Measurements from ENCODE around the gene TFIP11.

TFIP11 gene

GRCh38 chr22:26483043-26483438 is 29.2 kb downstream of the TFIP11 start:
- Histone ChIP-seq H3K4me1 (ENCODE audit: control insufficient read depth, low read depth, low read length) (peaks cover 16% of the 10 kb centered on the region), H3K27me3 (ENCODE audit: control insufficient read depth, insufficient read depth, low read length) (no peaks in the 10 kb centered on the region), H3K9me3 (ENCODE audit: control insufficient read depth, low read depth, low read length) (no peaks in the 10 kb centered on the region), H3K4me3 (ENCODE audit: low read length) (peak overlapping the region; percentile 98), H3K27ac (ENCODE audit: low read length) (peak overlapping the region; percentile 91), H3K36me3 (ENCODE audit: control insufficient read depth, low read depth, low read length) (peaks cover 9% of the 10 kb centered on the region), H3K9ac (ENCODE audit: low read length) (peak overlapping the region; percentile 94)

GRCh38 chr22:26482161-26482560 is 30.1 kb downstream of the TFIP11 start:
- Histone ChIP-seq H3K9ac (ENCODE audit: low read length) (no peak overlapping the region), H3K27ac (ENCODE audit: low read length) (no peak overlapping the region), H3K9me3 (ENCODE audit: control insufficient read depth, low read depth, low read length) (no peaks in the 10 kb centered on the region), H3K36me3 (ENCODE audit: control insufficient read depth, low read depth, low read length) (peaks cover 14% of the 10 kb centered on the region), H3K4me1 (ENCODE audit: control insufficient read depth, low read depth, low read length) (peaks cover 16% of the 10 kb centered on the region), H3K27me3 (ENCODE audit: control insufficient read depth, insufficient read depth, low read length) (no peaks in the 10 kb centered on the region), H3K4me3 (ENCODE audit: low read length) (no peak overlapping the region)

GRCh38 chr22:26481694-26482093 is 30.6 kb downstream of the TFIP11 start:
- Histone ChIP-seq H3K9me3 (ENCODE audit: control insufficient read depth, low read depth, low read length) (no peaks in the 10 kb centered on the region), H3K27me3 (ENCODE audit: control insufficient read depth, insufficient read depth, low read length) (no peaks in the 10 kb centered on the region), H3K27ac (ENCODE audit: low read length) (no peak overlapping the region), H3K4me1 (ENCODE audit: control insufficient read depth, low read depth, low read length) (peaks cover 16% of the 10 kb centered on the region), H3K9ac (ENCODE audit: low read length) (no peak overlapping the region), H3K36me3 (ENCODE audit: control insufficient read depth, low read depth, low read length) (peaks cover 19% of the 10 kb centered on the region), H3K4me3 (ENCODE audit: low read length) (no peak overlapping the region)

- peaks cover 22% of the 10 kb centered on the region for H3K36me3 ChIP-seq (ENCODE audit: control insufficient read depth, low read depth, low read length)
- no peaks in the 10 kb centered on the region for H3K27me3 ChIP-seq (ENCODE audit: control insufficient read depth, insufficient read depth, low read length)
- H3K9me3 ChIP-seq (ENCODE audit: control insufficient read depth, low read depth, low read length): no peaks in the 10 kb centered on the region
- H3K9ac ChIP-seq (ENCODE audit: low read length): no peak overlapping the region
- peaks cover 16% of the 10 kb centered on the region for H3K4me1 ChIP-seq (ENCODE audit: control insufficient read depth, low read depth, low read length)
- no peak overlapping the region for H3K4me3 ChIP-seq (ENCODE audit: low read length)
- no peak overlapping the region for H3K27ac ChIP-seq (ENCODE audit: low read length)
Measured at GRCh38 chr22:26481112-26481693, 31.1 kb downstream of the TFIP11 start.

- no peaks in the 10 kb centered on the region for H3K27me3 ChIP-seq (ENCODE audit: control insufficient read depth, insufficient read depth, low read length)
- no peak overlapping the region for H3K27ac ChIP-seq (ENCODE audit: low read length)
- H3K9ac ChIP-seq (ENCODE audit: low read length): no peak overlapping the region
- peaks cover 16% of the 10 kb centered on the region for H3K4me1 ChIP-seq (ENCODE audit: control insufficient read depth, low read depth, low read length)
- H3K9me3 ChIP-seq (ENCODE audit: control insufficient read depth, low read depth, low read length): no peaks in the 10 kb centered on the region
- H3K36me3 ChIP-seq (ENCODE audit: control insufficient read depth, low read depth, low read length): peaks cover 24% of the 10 kb centered on the region
- no peak overlapping the region for H3K4me3 ChIP-seq (ENCODE audit: low read length)
Measured at GRCh38 chr22:26480611-26480932, 31.7 kb downstream of the TFIP11 start.

- Histone ChIP-seq H3K9me3 (ENCODE audit: control insufficient read depth, low read depth, low read length) (no peaks in the 10 kb centered on the region), H3K9ac (ENCODE audit: low read length) (no peak overlapping the region), H3K4me3 (ENCODE audit: low read length) (no peak overlapping the region), H3K4me1 (ENCODE audit: control insufficient read depth, low read depth, low read length) (peaks cover 16% of the 10 kb centered on the region), H3K27ac (ENCODE audit: low read length) (no peak overlapping the region), H3K36me3 (ENCODE audit: control insufficient read depth, low read depth, low read length) (peaks cover 24% of the 10 kb centered on the region), H3K27me3 (ENCODE audit: control insufficient read depth, insufficient read depth, low read length) (no peaks in the 10 kb centered on the region)
Measured at GRCh38 chr22:26479792-26480610, 32.3 kb downstream of the TFIP11 start.

GRCh38 chr22:26479043-26479791 is 33.1 kb downstream of the TFIP11 start:
- Histone ChIP-seq H3K36me3 (ENCODE audit: control insufficient read depth, low read depth, low read length) (peaks cover 24% of the 10 kb centered on the region), H3K4me3 (ENCODE audit: low read length) (no peak overlapping the region), H3K9me3 (ENCODE audit: control insufficient read depth, low read depth, low read length) (no peaks in the 10 kb centered on the region), H3K27me3 (ENCODE audit: control insufficient read depth, insufficient read depth, low read length) (no peaks in the 10 kb centered on the region), H3K27ac (ENCODE audit: low read length) (no peak overlapping the region), H3K9ac (ENCODE audit: low read length) (no peak overlapping the region), H3K4me1 (ENCODE audit: control insufficient read depth, low read depth, low read length) (peaks cover 12% of the 10 kb centered on the region)

- Histone ChIP-seq H3K4me3 (ENCODE audit: low read length) (no peak overlapping the region), H3K9me3 (ENCODE audit: control insufficient read depth, low read depth, low read length) (no peaks in the 10 kb centered on the region), H3K4me1 (ENCODE audit: control insufficient read depth, low read depth, low read length) (peaks cover 6% of the 10 kb centered on the region), H3K9ac (ENCODE audit: low read length) (no peak overlapping the region), H3K27ac (ENCODE audit: low read length) (no peak overlapping the region), H3K27me3 (ENCODE audit: control insufficient read depth, insufficient read depth, low read length) (no peaks in the 10 kb centered on the region), H3K36me3 (ENCODE audit: control insufficient read depth, low read depth, low read length) (peaks cover 39% of the 10 kb centered on the region)
Measured at GRCh38 chr22:26477341-26477731, 34.9 kb downstream of the TFIP11 start.

- Histone ChIP-seq H3K27ac (ENCODE audit: low read length) (no peak overlapping the region), H3K36me3 (ENCODE audit: control insufficient read depth, low read depth, low read length) (peaks cover 44% of the 10 kb centered on the region), H3K4me1 (ENCODE audit: control insufficient read depth, low read depth, low read length) (peaks cover 6% of the 10 kb centered on the region)
Measured at GRCh38 chr22:26476705-26477340, 35.5 kb downstream of the TFIP11 start.

GRCh38 chr22:26474682-26475081 is 37.6 kb downstream of the TFIP11 start:
- peaks cover 65% of the 10 kb centered on the region for H3K36me3 ChIP-seq (ENCODE audit: control insufficient read depth, low read depth, low read length)
- no peaks in the 10 kb centered on the region for H3K27me3 ChIP-seq (ENCODE audit: control insufficient read depth, insufficient read depth, low read length)
- no peaks in the 10 kb centered on the region for H3K4me1 ChIP-seq (ENCODE audit: control insufficient read depth, low read depth, low read length)
- H3K4me3 ChIP-seq (ENCODE audit: low read length): no peak overlapping the region
- no peak overlapping the region for H3K9ac ChIP-seq (ENCODE audit: low read length)
- no peak overlapping the region for H3K27ac ChIP-seq (ENCODE audit: low read length)
- no peaks in the 10 kb centered on the region for H3K9me3 ChIP-seq (ENCODE audit: control insufficient read depth, low read depth, low read length)

More at GRCh38 chr22:26476705-26477340, 35.5 kb downstream of the TFIP11 start:
- H3K4me3 ChIP-seq (ENCODE audit: low read length): no peak overlapping the region
- H3K9me3 ChIP-seq (ENCODE audit: control insufficient read depth, low read depth, low read length): no peaks in the 10 kb centered on the region
- no peaks in the 10 kb centered on the region for H3K27me3 ChIP-seq (ENCODE audit: control insufficient read depth, insufficient read depth, low read length)
- H3K9ac ChIP-seq (ENCODE audit: low read length): no peak overlapping the region

- H3K9ac ChIP-seq (ENCODE audit: low read length): no peak overlapping the region
- peaks cover 77% of the 10 kb centered on the region for H3K36me3 ChIP-seq (ENCODE audit: control insufficient read depth, low read depth, low read length)
- no peaks in the 10 kb centered on the region for H3K4me1 ChIP-seq (ENCODE audit: control insufficient read depth, low read depth, low read length)
Measured at GRCh38 chr22:26471522-26471921, 40.8 kb downstream of the TFIP11 start.

More at GRCh38 chr22:26471522-26471921, 40.8 kb downstream of the TFIP11 start:
- Histone ChIP-seq H3K27ac (ENCODE audit: low read length) (no peak overlapping the region), H3K4me3 (ENCODE audit: low read length) (no peak overlapping the region), H3K27me3 (ENCODE audit: control insufficient read depth, insufficient read depth, low read length) (no peaks in the 10 kb centered on the region), H3K9me3 (ENCODE audit: control insufficient read depth, low read depth, low read length) (no peaks in the 10 kb centered on the region)
